Measurements from ENCODE around the gene PROX2.

GRCh38 chr14:74910556-74910955 is 34.6 kb upstream of the PROX2 start:
- TF ChIP-seq CTCF (IDR thresholded peaks at IDR 0.05), result no peak
- no peak for TF ChIP-seq POLR2A (IDR thresholded peaks at IDR 0.05)

Data from adrenal gland (tissue), 5 donors.